SIG-M5 (cell line): ENCODE results near the gene NOP16.

Experiments used
- DNase-seq: peaks from one replicate; lab custom pipeline; 2025; lab: John Stamatoyannopoulos, UW

NOP16 gene, protein sequence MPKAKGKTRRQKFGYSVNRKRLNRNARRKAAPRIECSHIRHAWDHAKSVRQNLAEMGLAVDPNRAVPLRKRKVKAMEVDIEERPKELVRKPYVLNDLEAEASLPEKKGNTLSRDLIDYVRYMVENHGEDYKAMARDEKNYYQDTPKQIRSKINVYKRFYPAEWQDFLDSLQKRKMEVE

DNA sequence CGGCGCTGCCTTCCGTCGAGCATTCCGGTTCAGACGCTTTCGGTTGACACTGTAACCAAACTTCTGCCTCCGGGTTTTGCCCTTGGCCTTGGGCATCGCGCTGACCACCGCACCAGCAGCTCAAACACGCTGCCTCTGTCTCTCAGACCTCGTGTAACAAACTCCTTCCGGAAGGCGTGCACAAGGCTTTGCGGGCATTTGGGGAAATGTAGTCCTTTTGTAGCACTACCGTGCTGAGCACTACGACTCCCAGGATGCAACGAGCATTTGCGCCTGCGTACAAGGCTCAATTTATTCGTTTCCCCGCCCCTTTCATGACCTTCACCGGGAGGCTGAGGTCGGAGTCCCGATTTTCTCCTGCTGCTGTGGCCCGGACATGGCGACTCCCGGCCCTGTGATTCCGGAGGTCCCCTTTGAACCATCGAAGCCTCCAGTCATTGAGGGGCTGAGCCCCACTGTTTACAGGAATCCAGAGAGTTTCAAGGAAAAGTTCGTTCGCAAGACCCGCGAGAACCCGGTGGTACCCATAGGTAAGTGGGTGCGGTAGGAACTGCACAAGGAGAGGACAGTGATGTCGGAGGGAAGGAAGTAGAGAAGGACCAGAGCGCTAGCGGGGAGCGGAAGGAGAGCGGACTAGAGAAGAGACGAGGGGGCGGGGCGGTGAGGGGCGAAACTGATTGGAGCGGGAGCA is at the start of gene NOP16, which contains the start of gene HIGD2A:
Gene NOP16, minus strand, starts transcription at position 155 of the 691 bp plus-strand sequence. Its CDS starts 59 bp downstream, at position 96.
Gene HIGD2A, plus strand, starts transcription at position 308 of the 691 bp plus-strand sequence. Its CDS starts 69 bp downstream, at position 377.
- peak; percentile 97 for DNase-seq

DNA sequence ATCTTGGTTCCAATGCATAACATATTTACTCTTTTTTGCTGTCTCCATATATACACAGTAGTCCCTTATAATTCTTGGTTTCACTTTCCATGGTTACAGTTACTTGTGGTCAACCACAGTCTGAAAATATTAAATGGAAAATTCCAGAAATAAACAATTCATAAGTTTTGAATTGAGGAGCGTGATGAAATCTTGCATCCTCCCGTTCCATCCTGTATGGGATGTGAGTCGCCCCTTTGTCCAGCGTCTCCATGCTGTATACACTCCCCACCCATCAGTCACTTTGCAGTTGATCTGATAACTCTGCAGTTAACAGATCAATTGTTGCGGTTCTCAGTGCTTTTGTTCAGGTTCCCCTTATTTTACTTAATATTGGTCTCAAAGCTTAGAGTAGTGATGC is 48.3 kb upstream of the NOP16 start:
- DNase-seq = peak; percentile 95

DNA sequence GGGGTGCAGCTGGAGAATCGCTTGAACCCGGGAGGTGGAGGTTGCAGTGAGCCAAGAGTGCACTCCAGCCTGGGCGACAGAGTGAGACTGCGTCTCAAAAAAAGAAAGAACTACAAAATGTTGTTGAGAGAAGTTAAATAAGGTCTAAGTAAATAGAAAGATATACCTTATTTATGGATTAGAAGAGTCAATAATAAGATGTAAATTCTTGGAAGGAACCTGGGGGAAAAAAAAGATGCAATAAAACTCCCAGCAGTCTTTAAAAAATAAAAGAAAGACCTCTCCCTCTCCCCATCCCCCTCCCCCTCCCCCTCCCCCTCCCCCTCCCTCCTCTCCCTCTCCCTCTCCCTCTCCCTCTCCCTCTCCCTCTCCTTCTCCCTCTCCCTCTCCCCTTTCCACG is 44.3 kb upstream of the NOP16 start:
- no peak for DNase-seq

DNA sequence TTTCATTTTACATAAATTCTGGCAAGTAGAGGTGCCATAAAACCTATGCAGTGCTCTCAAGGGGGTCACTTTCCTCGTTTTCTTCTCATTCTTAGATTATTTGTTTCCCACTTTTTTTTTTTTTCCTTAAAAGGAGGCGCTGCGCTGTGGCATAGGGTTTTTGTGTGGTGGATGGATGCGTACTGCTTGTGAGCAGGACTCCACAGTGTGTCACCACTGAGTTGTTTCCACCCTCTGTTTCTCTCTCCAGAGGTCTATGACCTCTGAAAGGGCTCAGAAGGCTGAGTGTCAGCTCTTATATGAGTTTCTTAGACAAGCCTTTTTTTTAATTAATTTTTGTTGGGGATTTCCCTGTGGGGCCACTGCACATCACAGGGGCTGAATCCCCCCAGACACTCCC is 41.6 kb upstream of the NOP16 start:
- DNase-seq = no peak

DNA sequence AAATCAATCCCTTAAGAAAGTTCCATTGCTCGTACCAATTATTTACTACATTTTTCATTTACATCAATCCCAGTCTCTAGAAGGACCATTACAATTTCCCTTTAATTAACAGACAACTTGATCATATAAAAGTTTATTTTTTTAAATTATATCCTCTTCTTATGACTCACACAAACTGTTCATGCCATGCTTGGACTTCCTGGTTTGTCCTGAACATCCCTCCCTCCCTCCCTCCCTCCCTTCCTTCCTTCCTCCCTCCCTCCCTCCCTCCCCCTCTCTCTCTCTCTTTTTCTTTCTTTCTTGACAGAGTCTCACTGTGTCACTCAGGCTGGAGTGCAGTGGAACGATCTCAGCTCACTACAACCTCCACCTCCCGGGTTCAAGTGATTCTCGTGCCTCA is 39.6 kb upstream of the NOP16 start:
- DNase-seq = no peak

DNA sequence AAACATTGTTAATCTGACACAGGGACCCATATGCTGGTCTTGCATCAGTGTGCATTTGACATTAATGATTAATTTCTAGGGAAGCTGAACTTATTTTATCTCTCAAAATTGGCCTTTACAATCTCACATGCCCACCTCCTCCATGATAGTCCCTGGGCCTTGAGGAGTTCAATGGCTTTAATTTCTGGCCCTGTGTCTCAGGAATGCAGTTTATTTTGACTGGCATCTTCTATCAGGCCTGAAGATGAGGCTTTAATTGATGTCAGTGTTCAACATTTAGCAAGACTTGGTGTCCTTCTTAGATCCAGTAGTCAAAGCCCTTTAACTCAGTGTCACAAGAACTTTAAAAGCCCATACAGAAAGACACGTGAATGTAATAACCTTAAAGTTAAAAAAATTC is 38.5 kb upstream of the NOP16 start:
- DNase-seq = no peak

DNA sequence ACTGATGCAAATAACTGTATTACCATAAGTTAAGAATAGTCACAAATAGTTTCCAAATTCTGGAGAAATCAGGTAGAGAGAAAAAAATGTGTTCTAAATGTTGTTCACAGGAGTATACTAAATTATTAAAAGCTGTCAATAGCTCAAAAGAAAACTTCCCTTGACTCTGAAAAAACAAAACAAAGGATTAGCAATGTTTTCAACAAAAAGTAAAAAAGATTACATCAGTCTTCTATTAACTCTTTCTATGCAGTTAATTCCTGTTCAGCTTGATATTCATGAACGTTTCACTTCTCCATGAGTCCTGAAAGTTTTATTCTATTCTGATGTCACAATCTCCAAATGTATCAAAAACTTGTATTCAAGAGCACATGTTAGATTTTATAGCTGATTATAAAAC is 37.4 kb upstream of the NOP16 start:
- no peak for DNase-seq

DNA sequence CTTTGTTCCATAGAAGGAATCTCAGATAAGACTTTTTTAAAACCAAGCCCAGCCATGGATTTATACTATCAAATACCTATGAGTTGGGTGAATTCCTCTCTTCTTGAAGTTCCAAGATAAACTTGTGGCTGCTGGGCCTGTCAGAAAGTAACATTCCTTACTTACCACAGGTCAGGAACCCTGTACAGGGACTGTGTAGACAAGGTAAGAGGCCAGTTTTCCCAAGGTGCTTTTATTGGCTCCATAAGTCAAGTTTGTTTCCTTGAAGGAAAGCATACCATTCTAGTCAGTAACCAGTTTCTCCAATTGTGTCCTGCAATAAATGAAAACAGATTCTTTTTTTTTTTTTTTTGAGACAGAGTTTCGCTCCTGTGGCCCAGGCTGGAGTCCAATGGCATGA is 36.7 kb upstream of the NOP16 start:
- DNase-seq = no peak

DNA sequence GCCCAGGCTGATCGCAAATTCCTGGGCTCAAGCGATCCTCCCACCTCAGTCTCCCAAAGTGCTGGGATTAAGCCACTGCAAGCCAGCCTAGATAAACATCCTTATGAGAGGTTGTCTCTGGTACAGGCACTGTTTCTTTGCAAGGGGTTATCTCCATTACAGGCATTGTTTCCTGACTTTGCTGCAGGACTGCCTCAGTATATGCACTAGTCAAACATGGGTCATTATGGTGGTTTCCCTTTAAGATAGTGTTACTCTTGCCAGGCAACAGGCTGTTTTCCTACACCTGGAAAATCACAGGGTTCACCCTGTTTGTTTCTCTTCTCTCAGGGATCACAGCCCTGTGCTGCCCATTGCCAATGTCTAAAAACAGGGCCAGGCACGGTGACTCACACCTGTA is 35.8 kb upstream of the NOP16 start:
- no peak for DNase-seq

DNA sequence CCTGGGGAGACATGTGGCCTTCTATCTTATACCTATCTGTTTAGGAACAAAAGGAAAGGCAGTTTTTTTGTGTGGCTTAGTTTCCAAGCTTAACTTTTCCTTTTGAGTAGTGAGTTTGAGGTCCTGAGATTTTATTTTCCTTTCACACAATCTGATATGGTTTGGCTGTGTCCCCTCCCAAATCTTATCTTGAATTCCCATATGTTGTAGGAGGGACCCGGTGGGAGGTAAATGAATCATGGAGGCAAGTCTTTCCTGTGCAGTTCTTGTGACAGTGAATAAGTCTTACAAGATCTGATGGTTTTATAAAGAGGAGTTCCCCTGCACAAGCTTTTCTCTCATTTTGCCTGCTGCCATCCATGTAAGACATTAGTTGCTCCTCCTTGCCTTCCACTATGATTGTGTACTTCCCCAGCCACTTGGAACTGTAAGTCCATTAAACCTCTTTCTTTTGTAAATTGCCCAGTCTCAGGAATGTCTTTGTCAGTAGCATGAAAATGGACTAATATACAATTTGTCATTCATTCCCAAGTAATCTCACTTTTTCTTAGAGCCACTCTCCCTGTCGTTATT is 32.7 kb upstream of the NOP16 start:
- DNase-seq = no peak

DNA sequence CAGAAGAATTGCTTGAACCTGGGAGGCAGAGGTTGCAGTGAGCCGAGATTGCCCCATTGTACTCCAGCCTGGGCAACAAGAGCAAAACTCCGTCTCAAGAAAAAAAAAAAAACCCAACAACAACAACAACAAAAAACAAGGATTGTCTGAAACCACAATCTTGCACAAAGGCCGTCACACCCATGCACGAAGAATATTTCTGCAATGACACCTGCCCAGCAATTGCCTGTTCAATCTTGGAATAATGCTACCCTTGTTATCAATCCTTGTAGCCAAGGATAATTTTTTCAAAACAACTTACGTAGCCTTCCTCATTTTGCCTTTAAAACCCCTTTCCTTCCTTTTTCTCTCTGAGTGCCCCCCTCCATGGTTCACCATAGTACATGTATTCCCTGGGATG is 31.7 kb upstream of the NOP16 start:
- no peak for DNase-seq

DNA sequence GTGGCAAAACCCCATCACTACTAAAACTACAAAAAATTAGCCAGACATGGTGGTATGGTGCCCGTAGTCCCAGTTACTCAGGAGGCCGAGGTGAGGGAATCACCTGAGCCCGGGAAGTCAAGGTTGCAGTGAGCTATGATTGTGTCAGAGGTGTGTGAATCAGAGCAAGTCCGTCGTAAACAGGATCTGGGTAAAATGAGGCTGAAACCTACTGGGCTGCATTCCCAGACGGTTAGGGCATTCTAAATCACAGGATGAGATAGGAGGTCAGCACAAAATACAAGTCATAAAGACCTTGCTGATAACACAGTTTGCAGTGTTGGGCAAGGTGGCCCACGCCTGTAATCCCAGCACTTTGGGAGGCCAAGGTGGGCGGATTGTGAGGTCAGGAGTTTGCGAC is 29.9 kb upstream of the NOP16 start:
- DNase-seq = no peak

DNA sequence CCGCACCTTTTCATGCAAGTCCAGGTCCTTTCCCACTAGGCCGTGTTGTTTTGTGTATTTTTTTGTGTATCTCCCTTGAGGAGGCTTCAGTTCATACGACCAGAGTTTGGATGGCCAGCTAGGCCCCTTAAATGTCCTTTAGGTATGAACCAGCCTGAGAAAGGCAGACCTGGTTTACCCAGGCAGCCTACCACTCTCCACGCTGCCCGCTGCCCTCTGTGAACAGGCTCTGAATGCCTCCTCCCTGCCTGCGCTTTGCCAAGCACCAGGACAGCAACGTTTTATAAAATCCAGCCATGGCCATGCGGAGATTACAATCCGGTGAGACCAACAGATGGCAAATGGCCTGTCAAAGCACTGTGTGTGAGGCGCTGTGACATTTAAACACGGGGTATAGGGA is 28.6 kb upstream of the NOP16 start:
- no peak for DNase-seq

DNA sequence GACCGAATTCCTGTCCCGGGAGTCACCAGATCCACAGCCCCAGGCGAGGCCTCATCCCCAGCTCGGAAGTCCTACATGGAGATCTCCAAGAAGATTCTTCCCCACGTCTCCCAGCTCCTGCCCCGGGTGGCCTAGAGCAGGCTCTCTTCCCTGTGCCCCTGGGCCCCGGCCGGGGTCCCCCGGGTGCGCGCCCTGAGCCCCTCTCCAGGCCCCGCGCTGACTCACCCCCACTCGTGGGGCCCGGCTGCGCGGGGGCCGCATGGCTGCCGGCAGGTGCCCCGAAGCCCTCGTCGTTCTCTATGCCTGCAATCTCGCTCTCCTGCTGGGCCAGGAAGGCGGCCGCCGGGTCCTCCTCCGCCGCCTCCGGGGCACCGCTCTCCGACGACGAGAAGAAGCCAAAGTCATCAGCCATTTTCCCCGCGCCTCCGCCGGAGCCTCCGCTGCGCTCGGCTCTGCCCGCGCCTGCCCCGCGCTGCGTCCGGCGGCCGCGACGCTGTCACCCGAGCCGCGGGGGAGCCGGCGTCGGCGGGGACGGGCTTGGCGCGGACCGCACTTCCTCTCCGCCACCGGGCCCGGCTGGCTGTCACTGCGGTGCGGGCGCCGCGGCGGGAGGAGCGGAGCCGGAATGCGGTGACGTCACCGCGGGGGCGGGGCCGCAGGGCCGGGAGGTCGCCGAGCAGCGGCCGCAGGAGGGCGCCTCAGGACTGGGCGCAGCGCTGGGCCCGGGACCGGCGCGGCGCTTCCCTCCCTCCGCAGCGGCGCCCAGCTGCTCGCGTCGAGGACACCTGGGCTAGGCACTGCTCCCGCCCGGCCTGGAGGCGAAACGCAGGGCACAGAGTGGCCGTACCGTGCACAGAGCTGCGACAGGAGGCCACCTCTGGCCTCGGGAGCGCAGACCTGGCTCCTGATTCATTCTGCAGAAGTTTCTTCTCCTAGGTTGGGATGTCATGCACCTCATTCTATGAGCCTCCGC is 27.8 kb upstream of the NOP16 start, which contains the start of gene CLTB:
Gene CLTB, minus strand, starts transcription at position 588 of the 973 bp plus-strand sequence. Its CDS starts 176 bp downstream, at position 412.
- no peak for DNase-seq

DNA sequence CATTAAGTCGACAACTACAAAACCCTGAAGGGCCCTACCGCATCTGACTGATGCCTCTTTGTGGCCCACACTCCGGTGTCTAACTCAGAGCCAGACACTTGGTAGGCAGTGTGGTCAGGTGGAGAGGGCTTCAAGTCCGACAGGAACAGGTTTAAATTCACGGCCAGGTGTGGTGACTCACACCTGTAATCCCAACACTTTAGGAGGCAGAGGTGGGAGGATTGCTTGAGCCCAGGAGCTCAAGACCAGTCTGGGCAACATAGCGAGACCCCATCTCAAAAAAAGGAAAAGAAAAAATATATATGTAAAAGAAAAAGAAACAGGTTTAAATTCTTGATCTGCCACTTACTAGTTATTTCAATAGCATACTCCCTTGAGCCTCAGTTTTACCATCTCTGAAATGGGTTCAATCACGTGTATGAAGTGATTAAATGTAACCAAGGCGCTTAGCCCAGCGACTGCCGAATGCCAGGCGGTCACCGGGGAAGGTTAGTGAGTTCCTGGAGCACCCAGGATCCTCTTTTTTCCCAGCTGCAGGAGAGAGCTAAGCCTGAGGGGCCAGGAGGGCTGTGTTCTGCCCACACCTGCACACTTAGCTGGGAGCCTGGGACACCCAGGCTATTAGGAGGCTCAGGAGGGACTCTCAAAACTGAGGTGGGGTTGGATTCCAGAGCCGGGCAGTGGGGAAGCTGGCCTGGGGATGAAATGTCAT is 27.0 kb upstream of the NOP16 start:
- no peak for DNase-seq

DNA sequence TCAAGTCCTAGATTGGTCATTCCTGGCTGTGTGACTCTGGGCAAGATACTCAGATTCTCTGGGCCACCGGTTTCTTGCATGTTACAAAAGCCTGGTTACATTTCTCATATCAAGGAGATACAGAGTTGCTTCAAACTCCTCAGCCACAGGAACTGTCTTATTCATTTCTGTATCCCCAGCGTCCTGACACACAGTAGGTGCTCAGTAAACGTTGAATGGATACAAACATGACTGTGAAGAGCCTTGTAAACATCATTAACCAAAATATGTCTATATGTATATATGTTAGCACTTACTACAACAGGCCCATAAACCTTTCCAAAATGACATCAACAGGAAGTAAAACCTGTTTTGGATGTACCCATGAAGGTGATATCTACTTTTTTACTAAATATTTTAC is 26.3 kb upstream of the NOP16 start:
- DNase-seq = no peak

DNA sequence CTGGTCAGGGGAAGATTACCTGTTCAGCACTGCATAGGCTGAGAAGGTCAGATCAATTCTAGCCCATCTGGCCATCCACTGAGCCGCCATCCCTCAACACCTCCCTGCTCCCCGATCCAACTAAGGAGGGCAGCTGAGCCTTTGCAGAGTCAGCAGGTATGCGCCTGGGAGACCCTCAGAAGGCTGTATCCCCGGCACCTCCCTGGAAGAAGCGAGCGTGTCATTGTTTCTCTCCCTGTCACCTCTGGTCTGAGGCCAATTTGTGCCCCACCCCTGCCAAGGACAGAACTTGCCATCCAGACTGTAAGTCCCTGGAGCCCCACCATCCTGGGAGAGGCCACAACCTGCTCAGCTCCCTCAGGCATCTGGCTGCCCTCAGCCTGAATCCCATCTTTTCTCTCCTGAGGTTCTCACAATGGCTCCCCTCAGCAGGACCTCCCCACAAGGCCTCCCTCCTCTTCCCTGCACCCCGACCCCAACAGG is 25.4 kb upstream of the NOP16 start:
- DNase-seq = no peak

DNA sequence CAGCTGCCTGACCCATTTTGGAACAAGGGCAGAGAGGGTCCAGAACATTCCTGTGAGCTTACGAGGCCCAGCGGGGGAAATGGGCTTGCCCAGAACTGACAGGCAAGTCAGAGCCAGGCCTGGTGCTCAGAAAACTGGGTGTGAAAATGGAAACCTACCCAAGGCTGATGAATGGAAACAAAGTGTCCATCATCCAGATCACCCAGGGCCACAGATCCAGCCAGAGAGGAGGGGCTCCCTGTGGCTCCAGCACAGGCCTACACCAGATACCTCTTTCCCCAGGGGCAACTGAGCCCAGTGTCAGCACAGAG is 24.8 kb upstream of the NOP16 start:
- DNase-seq = no peak

DNA sequence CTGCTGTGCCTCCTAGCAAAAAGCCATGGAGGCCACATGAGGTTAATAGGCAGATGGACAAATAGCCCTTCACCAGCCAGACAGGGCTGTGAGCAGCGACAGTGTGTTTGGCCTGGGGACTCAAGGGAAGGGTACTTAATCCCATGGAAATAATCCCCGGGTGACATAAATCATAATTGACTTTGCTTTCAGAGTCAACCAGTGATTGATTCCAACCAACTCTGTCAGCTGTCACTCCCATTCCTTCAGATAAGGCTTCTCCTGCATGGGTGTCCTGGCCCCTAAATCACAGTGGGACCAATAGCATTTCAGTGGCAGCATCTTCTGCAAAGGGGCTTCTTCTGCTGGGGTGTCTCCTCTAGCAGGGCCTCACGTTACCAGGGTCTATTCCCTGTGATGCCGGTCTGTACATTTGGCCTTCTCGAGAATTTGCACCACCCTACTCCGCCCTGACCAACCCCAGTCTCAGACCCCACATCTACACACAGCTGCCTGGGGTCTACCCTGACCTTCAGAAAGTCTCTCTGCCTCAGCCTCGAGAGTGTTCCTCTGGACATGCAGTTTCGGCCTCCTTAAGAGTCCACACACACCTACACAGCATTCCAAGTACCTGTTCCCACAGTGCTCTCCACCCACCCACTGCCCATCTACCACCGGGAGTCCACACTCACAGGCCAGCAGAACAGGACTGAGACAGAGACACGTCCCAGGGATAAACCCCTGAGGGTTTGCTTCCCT is 24.3 kb upstream of the NOP16 start:
- DNase-seq = no peak

DNA sequence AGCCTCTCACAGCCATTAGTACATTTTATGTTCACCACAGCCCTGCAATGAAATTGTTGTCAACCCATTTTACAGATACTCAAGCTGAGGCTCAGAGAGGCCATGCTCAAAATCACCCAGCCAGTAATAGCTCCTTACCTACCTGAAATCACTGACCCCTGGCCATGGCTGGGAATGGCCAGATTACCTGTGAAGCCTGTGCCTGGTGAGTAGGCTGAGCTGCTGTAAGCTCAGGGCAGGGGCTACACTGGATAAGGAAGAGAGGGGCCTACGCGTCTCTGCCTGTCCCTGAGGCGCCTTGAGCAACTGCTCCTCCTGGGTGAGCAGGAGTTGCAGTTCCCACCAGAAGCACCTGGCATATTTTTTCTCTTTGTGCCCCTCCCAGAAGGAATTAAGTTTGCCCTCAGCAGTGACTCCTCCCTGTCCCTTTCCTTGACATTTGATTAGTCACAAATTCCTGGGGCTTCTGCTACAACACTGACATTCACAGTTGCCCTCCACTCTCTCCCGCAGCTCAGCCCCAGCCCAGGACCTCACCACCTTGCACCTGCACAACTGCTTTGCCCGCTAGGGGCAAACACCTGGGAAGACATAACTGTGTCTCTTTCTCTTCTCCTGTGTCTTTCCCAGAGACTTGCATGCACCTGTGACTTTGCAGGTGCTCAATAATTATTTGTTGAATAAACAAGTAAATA is 22.2 kb upstream of the NOP16 start:
- no peak for DNase-seq
